ENCODE results near the gene OLIG1.

OLIG1 gene

GRCh38 chr21:33105088-33105487 is 35.1 kb downstream of the OLIG1 start:
- DNase-seq, result no peak

GRCh38 chr21:33108228-33108627 is 38.3 kb downstream of the OLIG1 start:
- DNase-seq, result no peak

GRCh38 chr21:33109574-33110339 is 39.8 kb downstream of the OLIG1 start:
- DNase-seq, result peak; percentile 87

- DNase-seq, result no peak
Observed at GRCh38 chr21:33110340-33110715, 40.4 kb downstream of the OLIG1 start.

GRCh38 chr21:33111577-33111976 is 41.6 kb downstream of the OLIG1 start:
- no peak for DNase-seq

- DNase-seq, result no peak
Observed at GRCh38 chr21:33112151-33112550, 42.2 kb downstream of the OLIG1 start.

GRCh38 chr21:33112681-33113080 is 42.7 kb downstream of the OLIG1 start:
- peak; percentile 17 for DNase-seq

GRCh38 chr21:33113131-33113530 is 43.2 kb downstream of the OLIG1 start:
- no peak for DNase-seq

GRCh38 chr21:33114276-33114675 is 44.3 kb downstream of the OLIG1 start:
- no peak for DNase-seq

GRCh38 chr21:33115631-33116510 is 45.9 kb downstream of the OLIG1 start:
- peak; percentile 77 for DNase-seq

GRCh38 chr21:33116676-33117075 is 46.7 kb downstream of the OLIG1 start:
- DNase-seq, result no peak

- DNase-seq, result peak; percentile 19
Observed at GRCh38 chr21:33117101-33117888, 47.4 kb downstream of the OLIG1 start.

Measured in NCI-H2171 treated with DMSO at 0.1 percent for 48 hours (cell line).